Heart right ventricle (tissue), 16 donors: ENCODE measurements around the gene FPGT. TPM values are rescaled to one million over a fixed set of nuclear protein-coding genes. Genes with fewer than 3 reads are reported as not detected.
"Not testable (repeated sequence)": the region's sequence is repeated elsewhere in the genome, so short reads cannot be mapped to it uniquely, and the experiment has no call there.

ENCODE experiments used
- ATAC-seq, 8 donors: fragments of 200-7000 bp; cut with Tn5 transposase; one replicate each; pipeline ENCODE4 v1.9.1; 2020; ENCODE audit warnings: mild to moderate bottlenecking in 8 of 8, moderate library complexity in 8 of 8, moderate number of reproducible peaks in 1 of 8
- DNase-seq, 2 donors: peaks; one replicate each; pipeline ENCODE4 v3.0.0-alpha.2; 2020
- H3K27ac ChIP-seq, 10 donors: fragments of 200-600 bp; sonication (generic) in 2 of 10; one replicate each; pipeline versions ENCODE4 v1.5.0 to v1.8.0; 2020 to 2022; ENCODE audit warnings: mild to moderate bottlenecking in 3 of 10
- H3K27me3 ChIP-seq, 7 donors: fragments of 200-600 bp; one replicate each; pipeline ENCODE4 v1.8.0; 2021 to 2022; ENCODE audit warnings: mild to moderate bottlenecking in 2 of 7
- H3K36me3 ChIP-seq, 9 donors: fragments of 200-600 bp; sonication (generic) in 1 of 9; one replicate each; pipeline versions ENCODE4 v1.5.0 to v1.8.0; 2020 to 2022; ENCODE audit warnings: mild to moderate bottlenecking in 2 of 9
- H3K4me1 ChIP-seq, 9 donors: fragments of 200-600 bp; sonication (generic) in 1 of 9; one replicate each; pipeline versions ENCODE4 v1.5.0 to v1.8.0; 2020 to 2022; ENCODE audit warnings: mild to moderate bottlenecking in 4 of 9
- H3K4me3 ChIP-seq, 10 donors: fragments of 200-600 bp; sonication (generic) in 2 of 10; one replicate each; pipeline versions ENCODE4 v1.5.0 to v1.8.0; 2020 to 2022; ENCODE audit warnings: mild to moderate bottlenecking in 7 of 10, moderate library complexity in 2 of 10
- H3K9me3 ChIP-seq, 11 donors: fragments of 200-600 bp in 10 of 11; sonication (generic) in 2 of 11; one replicate each; pipeline versions ENCODE4 v1.5.0 to v1.8.0; 2013 to 2022; ENCODE audit warnings: mild to moderate bottlenecking in 2 of 11, control low read depth in 1 of 11, moderate library complexity in 1 of 11
- WGBS, 2 donors: extraction: QIAGEN DNeasy Blood & Tissue Kit; methylation state at CpG; one replicate each; pipeline ENCODE4 v1.1.7; 2013; ENCODE audit warnings: inconsistent platforms in 1 of 2; 5-methylcytosine and 5-hydroxymethylcytosine counted together
- intact Hi-C, 10 donors: fragments of 100-400 bp; cut with DNase I; formaldehyde crosslinking; loops; one replicate each; pipeline versions ENCODE4 v1.11.1 to v1.14.2; 2022
- polyA plus RNA-seq, 2 donors: library from polyadenylated mRNA; stranded (reverse); fragments of 200-250 nt; gene quantifications; one replicate each; pipeline ENCODE4 v1.2.3, GENCODE V29; 2013
- total RNA-seq, 10 donors: library from RNA; stranded (reverse); fragmentation: NEBNext Ultra II Directional in 3 of 10; extraction: Animal tissue kit (Norgen Biotek cat#: 25700) in 3 of 10; gene quantifications; one replicate each; pipeline versions ENCODE4 v1.2.1 to v1.2.4, GENCODE V29; 2021 to 2023
- TF ChIP-seq, protein P1 (sequence below), 9 donors: fragments of 200-600 bp; sonication (generic) in 2 of 9; IDR thresholded peaks; one replicate each; pipeline versions ENCODE4 v1.5.0 to v1.8.0; 2021 to 2022; ENCODE audit warnings: antibody characterized with exemption in 9 of 9, mild to moderate bottlenecking in 5 of 9, moderate library complexity in 1 of 9
- donor health status: Arrhythmogenic right ventricular cardiomyopathy.
- donor health status: ischemic (EF 13 %, LVEDD 7.1; RV severe dilation, severe dysfunction).
- donor health status: healthy with polysubstance abuse.
- donor health status: DM: no; HTN: yes; CAD: no.
- donor health status: DM: no; HTN: no; CAD: no.
- donor health status: ischemic (EF 25% LVEDD 6.9; RV normal size, moderate dysfunction).
- donor health status: ischemic (EF 25% LVEDD 5.7; RV mildly dilated, moderate dysfunction).
- donor health status: healthy.
- donor health status: DM: yes; HTN: yes; CAD: no.
- donor health status: Ischemic cardiomyopathy.
- donor health status: ischemic (EF 35%, LVEDD 5.7; RV mildly dilated, moderate dysfunction).
- donor health status: nonischemic (EF 11% LVEDD 7.7; RV severe dilation, severe dysfunction).
- donor health status: DM: yes; HTN: yes; CAD: no.
- donor health status: PGD.
- donor health status: ischemic (EF 29% LVEDD 5.4; RV normal size, mild dysfunction).
- donor health status: nonischemic (EF 23%, LVEDD 6.1; RV moderate dilation, normal function).

The FPGT gene
- total and polyA plus RNA-seq, 12 donors = 5.6 to 18.7 (median 11.7) TPM

DNA sequence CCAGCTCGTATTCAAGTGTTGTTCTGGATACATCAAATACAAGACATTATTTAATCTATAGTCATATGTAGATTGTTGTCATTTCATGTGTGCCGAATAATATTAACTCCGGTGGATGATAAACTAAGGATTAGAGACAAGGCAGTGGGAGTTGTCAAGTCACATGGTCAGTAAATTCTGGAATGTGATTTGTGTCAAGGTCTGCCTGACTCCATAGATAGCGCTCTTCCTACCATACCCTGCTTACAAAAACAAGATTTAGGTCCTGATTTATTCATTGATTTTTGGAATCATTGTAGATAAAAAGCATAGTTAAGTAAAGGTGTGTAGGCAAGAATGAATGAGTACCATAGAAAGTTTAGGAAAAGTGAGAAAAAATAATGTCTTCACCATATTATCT, 39.7 kb downstream of the FPGT start:
- WGBS, 2 donors = 45 to 72% methylated on average over 4 of the region's 4 CpGs
- H3K36me3 ChIP-seq = peaks cover 0 to 15% (median 0%) of the 10 kb centered on the region in 9 donors
- DNase-seq (no peak), ATAC-seq (peak in 3 of 8 donors; percentile 45 to 60 (median 54))
- intact Hi-C loops = no loop called here
- H3K4me3 ChIP-seq = peak overlapping the region in 8 of 10 donors; percentile 0 to 50 (median 42)
- H3K27me3 ChIP-seq = no peaks in the 10 kb centered on the region
- no peaks in the 10 kb centered on the region for H3K9me3 ChIP-seq
- peak overlapping the region in 8 of 10 donors; percentile 24 to 79 (median 74) for H3K27ac ChIP-seq
- peaks cover 0 to 6% (median 0%) of the 10 kb centered on the region in 9 donors for H3K4me1 ChIP-seq
- TF ChIP-seq, protein P1, sequence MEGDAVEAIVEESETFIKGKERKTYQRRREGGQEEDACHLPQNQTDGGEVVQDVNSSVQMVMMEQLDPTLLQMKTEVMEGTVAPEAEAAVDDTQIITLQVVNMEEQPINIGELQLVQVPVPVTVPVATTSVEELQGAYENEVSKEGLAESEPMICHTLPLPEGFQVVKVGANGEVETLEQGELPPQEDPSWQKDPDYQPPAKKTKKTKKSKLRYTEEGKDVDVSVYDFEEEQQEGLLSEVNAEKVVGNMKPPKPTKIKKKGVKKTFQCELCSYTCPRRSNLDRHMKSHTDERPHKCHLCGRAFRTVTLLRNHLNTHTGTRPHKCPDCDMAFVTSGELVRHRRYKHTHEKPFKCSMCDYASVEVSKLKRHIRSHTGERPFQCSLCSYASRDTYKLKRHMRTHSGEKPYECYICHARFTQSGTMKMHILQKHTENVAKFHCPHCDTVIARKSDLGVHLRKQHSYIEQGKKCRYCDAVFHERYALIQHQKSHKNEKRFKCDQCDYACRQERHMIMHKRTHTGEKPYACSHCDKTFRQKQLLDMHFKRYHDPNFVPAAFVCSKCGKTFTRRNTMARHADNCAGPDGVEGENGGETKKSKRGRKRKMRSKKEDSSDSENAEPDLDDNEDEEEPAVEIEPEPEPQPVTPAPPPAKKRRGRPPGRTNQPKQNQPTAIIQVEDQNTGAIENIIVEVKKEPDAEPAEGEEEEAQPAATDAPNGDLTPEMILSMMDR (IDR thresholded peaks at IDR 0.05) = no peak

DNA sequence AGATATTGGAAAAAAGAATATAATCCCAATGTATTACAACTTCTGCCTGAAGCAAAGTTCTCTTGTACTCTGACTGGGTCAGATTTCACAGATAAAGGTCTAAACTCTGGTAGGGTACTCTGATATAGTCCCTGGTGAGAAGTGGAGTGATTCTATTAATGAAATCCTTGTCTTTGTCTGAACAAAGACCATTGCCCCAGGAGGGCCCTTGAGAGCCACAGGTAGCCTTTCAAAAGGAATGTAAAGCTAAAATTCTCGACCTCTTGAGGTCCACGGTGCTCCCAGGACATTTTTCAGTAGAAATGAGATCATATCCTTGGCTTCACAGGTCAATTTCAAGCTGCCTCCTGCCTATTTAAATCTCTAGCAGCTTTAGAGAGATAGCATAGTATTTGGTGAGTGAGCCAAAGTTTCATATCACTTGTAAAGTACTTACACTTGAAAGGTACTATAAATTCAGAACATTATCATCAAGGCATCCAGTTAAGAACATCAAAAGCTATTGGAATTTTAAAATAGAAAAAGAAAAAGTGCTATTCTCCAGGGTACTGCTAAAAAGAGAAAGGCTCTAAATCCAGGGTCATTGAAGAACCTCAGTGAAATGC, 47.2 kb downstream of the FPGT start:
- peak overlapping the region in 9 of 10 donors; percentile 18 to 76 (median 56) for H3K27ac ChIP-seq
- intact Hi-C loops = loop anchor here in 1 of 10 donors (10.0 kb wide), 1 partner anchor 120 kb away; no protein-coding TSS in a partner anchor
- peak in 5 of 8 donors; percentile 35 to 72 (median 60) for ATAC-seq

DNA sequence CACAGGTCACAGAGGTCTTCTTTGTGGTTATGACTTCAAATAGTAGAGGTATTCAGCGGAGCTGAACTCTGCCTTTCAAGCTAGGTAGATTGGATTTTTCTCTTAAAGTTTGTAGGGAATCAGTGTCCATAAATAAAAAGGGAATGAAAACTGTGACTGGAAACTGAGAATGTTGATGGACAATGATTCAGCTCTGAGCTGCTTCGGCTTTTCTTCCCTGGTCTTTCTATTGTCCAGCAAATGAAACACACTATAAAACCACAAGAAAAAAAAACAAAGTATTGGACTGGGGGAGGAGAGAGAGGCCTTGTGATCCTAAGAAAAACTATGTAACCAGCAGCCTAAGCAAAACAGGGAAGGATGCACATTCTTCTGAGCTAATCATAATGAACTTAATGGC, 48.3 kb downstream of the FPGT start:
- Histone ChIP-seq H3K4me1 (peaks cover 0 to 37% (median 11%) of the 10 kb centered on the region in 9 donors), H3K9me3 (peaks cover 0 to 13% (median 0%) of the 10 kb centered on the region in 11 donors), H3K27me3 (no peaks in the 10 kb centered on the region), H3K36me3 (peaks cover 0 to 14% (median 0%) of the 10 kb centered on the region in 9 donors), H3K27ac (peak overlapping the region in 8 of 10 donors; percentile 24 to 76 (median 64)), H3K4me3 (no peak overlapping the region)
- DNase-seq = no peak
- ATAC-seq = no peak
- WGBS, 2 donors = 78 to 83% methylated on average over 2 of the region's 2 CpGs
- TF ChIP-seq, protein P1 (IDR thresholded peaks at IDR 0.05) = no peak
- intact Hi-C loops = loop anchor here in 1 of 10 donors (10.0 kb wide), 1 partner anchor 118 kb away; no protein-coding TSS in a partner anchor

More for the DNA sequence above, 47.2 kb downstream of the FPGT start:
- H3K36me3 ChIP-seq = peaks cover 0 to 3% (median 0%) of the 10 kb centered on the region in 9 donors
- H3K9me3 ChIP-seq = peaks cover 0 to 13% (median 0%) of the 10 kb centered on the region in 11 donors
- H3K4me1 ChIP-seq = peaks cover 0 to 37% (median 11%) of the 10 kb centered on the region in 9 donors
- DNase-seq = no peak
- 5 to 6% methylated on average over 2 of the region's 2 CpGs for WGBS, 2 donors
- no peaks in the 10 kb centered on the region for H3K27me3 ChIP-seq
- TF ChIP-seq, protein P1 (IDR thresholded peaks at IDR 0.05) = no peak
- H3K4me3 ChIP-seq = no peak overlapping the region

DNA sequence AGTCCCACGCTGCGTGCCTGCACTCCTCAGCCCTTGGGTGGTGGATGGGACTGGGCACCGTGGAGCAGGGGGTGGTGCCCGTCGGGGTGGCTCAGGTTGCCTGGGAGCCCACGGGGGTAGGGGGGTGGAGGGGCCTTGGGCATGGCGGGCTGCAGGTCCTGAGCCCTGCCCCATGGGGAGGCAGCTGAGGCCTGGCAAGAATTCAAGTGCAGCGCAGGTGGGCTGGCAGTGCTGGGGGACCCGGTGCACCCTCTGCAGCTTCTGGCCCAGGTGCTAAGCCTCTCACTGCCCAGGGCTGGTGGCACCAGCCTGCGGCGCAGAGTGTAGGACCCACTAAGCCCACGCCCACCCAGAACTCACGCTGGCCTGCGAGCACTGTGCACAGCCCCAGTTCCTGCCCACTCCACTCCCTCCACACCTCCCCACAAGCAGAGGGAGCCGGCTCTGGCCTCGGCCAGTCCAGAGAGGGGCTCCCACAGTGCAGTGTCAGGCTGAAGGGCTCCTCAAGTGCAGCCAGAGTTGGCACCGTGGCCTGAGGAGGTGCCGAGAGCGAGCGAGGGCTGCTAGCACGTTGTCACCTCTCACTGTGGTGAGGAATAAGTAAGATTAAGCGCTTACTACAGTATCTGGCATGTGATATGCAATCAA, 50.0 kb downstream of the FPGT start:
- 71 to 85% methylated on average over 21 to 22 of the region's 22 CpGs for WGBS, 2 donors
- H3K27me3 ChIP-seq = no peaks in the 10 kb centered on the region
- peak in 1 of 2 donors; percentile 35 for DNase-seq
- intact Hi-C loops = loop anchor here in 1 of 10 donors (10.0 kb wide), 1 partner anchor 117 kb away; no protein-coding TSS in a partner anchor
- peaks cover 0 to 28% (median 0%) of the 10 kb centered on the region in 9 donors for H3K36me3 ChIP-seq
- H3K4me3 ChIP-seq = no peak overlapping the region
- TF ChIP-seq, protein P1 (IDR thresholded peaks at IDR 0.05) = no peak
- peak overlapping the region in 2 of 10 donors; percentile 41 to 49 for H3K27ac ChIP-seq
- ATAC-seq = peak in 4 of 8 donors; percentile 27 to 84 (median 40)
- peaks cover 0 to 13% (median 0%) of the 10 kb centered on the region in 11 donors for H3K9me3 ChIP-seq
- peaks cover 0 to 29% (median 11%) of the 10 kb centered on the region in 9 donors for H3K4me1 ChIP-seq

DNA sequence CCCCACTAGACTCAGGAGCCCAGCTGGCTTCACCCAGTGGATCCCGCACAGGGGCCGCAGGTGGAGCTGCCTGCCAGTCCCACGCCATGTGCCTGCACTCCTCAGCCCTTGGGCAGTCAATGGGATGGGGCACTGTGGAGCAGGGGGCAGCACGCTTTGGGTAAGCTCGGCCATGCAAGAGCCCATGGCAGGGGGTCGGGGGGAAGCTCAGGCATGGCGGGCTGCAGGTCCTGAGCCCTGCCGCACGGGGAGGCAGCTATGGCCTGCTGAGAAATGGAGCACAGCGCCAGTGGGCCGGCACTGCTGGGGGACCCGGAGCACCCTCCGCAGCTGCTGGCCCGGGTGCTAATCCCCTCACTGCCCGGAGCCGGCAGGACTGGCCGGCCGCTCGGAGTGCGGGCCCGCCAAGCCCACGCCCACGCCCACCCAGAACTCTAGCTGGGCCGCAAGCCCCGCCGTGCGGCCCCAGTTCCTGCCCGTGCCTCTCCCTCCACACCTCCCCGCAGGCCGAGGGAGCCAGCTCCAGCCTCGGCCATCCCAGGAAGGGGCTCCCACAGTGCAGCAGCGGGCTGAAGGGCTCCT, 55.3 kb downstream of the FPGT start:
- ATAC-seq = peak in 1 of 8 donors; percentile 67
- DNase-seq, H3K27me3 ChIP-seq, H3K4me1 ChIP-seq, H3K4me3 ChIP-seq, H3K9me3 ChIP-seq, H3K27ac ChIP-seq, intact Hi-C loops: not testable (repeated sequence)
- peaks cover 0 to 56% (median 0%) of the 10 kb centered on the region in 9 donors for H3K36me3 ChIP-seq
- 88 to 94% methylated on average over 28 to 32 of the region's 32 CpGs for WGBS, 2 donors
